ENCODE data around the gene ADRA2B. TPM values are rescaled to one million over a fixed set of nuclear protein-coding genes. Genes with fewer than 3 reads are reported as not detected.

The ADRA2B gene
- total RNA-seq (2022; extraction: Qiagen RNA extraction; ENCODE audit: low read depth) = 0.04 to 0.06 TPM in 2 of 5 replicates, not detected in the others

DNA sequence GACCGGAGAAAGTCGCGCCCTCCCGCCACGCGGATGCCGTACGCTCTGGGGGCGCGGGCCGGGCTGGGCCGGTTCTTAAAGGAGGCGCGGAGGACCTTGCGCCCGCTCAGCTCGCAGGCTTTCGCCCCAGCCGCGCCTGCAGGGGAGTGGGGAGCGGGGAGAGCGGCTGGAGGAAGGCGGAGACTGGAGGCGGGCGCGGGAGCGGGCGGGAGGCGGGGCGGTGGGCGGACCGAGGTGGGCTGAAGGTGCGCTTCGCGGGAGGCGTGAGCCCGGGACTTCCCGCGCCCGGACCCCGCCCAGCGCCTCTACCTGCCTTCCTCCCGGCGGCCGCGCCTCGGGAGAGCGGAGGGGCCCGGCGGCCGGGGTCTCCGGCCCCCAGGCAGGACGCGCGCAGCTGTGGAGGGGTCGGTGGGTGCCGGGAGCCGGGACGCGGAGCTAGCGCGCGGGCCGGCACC lies at the start of gene ADRA2B:
Gene ADRA2B, minus strand, starts transcription at position 148 of the 455 bp plus-strand sequence. CDS start 422 bp downstream, outside the sequence.

DNA sequence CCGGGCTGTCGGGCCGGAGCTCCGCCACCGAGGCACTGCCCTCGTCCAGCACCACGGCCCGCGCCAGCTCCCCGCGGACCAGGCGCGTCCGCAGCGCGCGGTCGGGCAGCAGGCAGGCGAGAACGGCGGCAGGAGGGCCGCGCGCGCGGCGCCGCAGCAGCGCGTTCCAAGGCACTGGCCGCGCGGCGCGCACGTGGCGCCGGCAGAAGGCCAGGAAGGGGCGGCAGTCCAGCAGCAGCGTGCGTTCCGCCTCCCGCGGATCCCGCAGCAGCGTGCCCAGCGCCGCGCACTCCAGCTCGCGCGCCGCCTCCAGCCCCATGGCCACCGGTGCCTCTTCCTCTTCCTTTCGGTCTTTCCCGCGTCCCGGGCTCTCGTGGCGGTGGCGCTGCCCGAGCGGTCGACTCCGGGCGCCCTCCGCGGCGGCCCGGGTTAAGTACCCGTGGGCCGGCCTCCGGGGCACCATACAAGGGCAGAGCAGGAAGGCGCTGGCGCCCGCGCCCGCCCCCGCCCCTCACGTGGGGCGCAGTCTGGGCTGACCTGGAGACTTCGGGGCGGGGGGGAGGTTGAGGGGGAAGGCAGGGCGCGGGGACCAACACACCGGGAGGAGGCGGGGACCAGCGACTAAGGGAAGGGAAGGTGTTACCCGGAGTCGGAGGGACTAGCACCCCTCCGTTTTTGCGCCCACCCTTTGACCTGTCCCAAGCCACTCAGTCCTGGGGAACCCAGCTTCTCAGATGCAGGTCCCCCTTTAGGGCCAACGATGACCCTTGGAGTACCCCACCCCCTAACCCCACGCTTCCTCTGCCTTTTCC lies 28.9 kb upstream of the ADRA2B start, which contains the start of gene DUSP2:
Gene DUSP2, minus strand, starts transcription at position 405 of the 812 bp plus-strand sequence. Its CDS starts 86 bp downstream, at position 319.

DNA sequence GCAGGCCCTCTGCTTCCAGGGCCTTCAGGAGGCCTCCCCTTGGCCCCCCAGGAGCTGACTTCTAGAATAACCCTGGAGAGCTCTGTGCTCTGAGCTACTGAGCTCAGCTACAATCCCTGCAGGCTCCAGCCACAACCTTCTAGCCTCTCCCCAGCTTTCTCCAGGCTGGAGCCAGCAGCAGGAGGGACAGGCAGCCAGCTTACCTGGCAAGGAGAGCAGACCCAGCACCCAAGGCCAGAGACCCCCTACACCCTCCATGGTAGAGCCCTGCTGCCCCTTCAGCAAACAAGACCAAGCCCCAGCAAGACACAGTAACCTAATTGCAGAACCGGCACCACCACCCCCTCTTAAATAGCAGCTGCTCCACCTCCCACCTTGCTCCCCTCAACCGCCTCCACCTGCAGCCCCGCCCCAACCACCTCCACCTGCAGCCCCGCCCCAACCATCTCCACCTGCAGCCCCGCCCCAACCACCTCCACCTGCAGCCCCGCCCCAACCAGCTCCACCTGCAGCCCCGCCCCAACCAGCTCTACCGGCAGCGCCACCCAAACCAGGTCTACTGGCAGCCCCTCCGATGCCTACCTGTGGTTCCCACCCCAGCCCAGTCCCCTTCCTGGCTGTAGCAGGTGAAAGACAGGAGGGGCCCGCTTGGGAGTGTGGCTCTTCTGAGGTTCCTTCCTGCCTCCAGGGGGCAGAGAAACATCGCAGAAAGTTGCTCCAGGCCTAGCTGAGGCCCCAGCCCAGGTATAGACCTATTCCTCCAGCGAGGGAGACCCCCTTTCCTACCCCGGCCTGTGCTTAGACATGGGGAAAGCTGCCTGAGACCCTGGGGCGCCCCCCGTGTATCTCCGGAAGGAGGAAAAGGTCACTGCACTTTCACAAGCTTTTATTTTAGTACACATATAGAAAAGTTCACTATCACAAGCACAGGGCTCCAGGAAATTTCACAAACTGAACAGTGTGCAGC lies 22.1 kb upstream of the ADRA2B start, which contains the start of gene ASTL:
Gene ASTL, minus strand, starts transcription at position 324 of the 967 bp plus-strand sequence. Its CDS starts 66 bp downstream, at position 258.

Other genes with a start within 250 kb of the ADRA2B start
- gene ANKRD36C, start 124.7 kb downstream of the ADRA2B start, total RNA-seq (2022; extraction: Qiagen RNA extraction; ENCODE audit: low read depth) = 3.3 to 5.8 TPM (median 5.4 TPM) in 5 replicates
- gene GPAT2, start 81.7 kb downstream of the ADRA2B start, total RNA-seq (2022; extraction: Qiagen RNA extraction; ENCODE audit: low read depth) = not detected in 5 replicates
- gene ASTL, start 21.9 kb upstream of the ADRA2B start, total RNA-seq (2022; extraction: Qiagen RNA extraction; ENCODE audit: low read depth) = not detected in 5 replicates
- gene DUSP2, start 28.9 kb upstream of the ADRA2B start, total RNA-seq (2022; extraction: Qiagen RNA extraction; ENCODE audit: low read depth) = 0.22 to 0.56 TPM (median 0.54 TPM) in 4 of 5 replicates, not detected in the other
- gene STARD7, start 92.3 kb upstream of the ADRA2B start, total RNA-seq (2022; extraction: Qiagen RNA extraction; ENCODE audit: low read depth) = 83.5 to 103 TPM (median 95.6 TPM) in 5 replicates
- 30.8 to 52.8 TPM (median 47.3 TPM) in 5 replicates for gene TMEM127, start 149.4 kb upstream of the ADRA2B start, total RNA-seq (2022; extraction: Qiagen RNA extraction; ENCODE audit: low read depth)
- 54.5 to 92.9 TPM (median 87.8 TPM) in 5 replicates for gene CIAO1, start 149.7 kb upstream of the ADRA2B start, total RNA-seq (2022; extraction: Qiagen RNA extraction; ENCODE audit: low read depth)
- 91.2 to 133 TPM (median 126 TPM) in 5 replicates for gene SNRNP200, start 189.0 kb upstream of the ADRA2B start, total RNA-seq (2022; extraction: Qiagen RNA extraction; ENCODE audit: low read depth)
- gene ITPRIPL1, start 208.7 kb upstream of the ADRA2B start, total RNA-seq (2022; extraction: Qiagen RNA extraction; ENCODE audit: low read depth) = not detected in 5 replicates
- gene NCAPH, start 219.2 kb upstream of the ADRA2B start, total RNA-seq (2022; extraction: Qiagen RNA extraction; ENCODE audit: low read depth) = 39.9 to 46.3 TPM (median 43.7 TPM) in 5 replicates